ENCODE measurements around the gene ADGRL3. TPM values are rescaled to one million over a fixed set of nuclear protein-coding genes. Genes with fewer than 3 reads are reported as not detected.

The ADGRL3 gene
- polyA plus RNA-seq, 1 experiment = 0.35 TPM

DNA sequence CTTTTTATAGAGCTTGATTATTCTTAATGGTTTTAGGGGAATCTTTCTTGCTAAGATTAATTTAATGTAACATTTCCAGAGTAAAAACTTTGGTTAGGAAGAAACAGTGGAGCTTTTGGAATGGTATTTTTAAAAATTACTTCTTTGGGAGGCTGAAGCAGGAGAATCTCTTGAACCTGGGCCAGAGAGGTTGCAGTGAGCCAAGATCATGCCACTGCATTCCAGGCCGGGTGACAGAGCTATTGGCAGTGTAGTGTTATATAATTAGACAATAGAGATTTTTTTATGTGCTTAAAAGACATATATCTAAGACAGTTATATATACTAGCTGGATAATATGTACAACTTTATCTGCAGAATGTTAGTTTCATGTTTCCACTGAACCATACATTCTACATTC is 585.6 kb downstream of the ADGRL3 start:
- H3K4me3 ChIP-seq (ENCODE audit: low read depth, low read length) = no peak overlapping the region
- H3K27ac ChIP-seq (ENCODE audit: low read depth, low read length) = no peak overlapping the region
- TF ChIP-seq, protein P1, sequence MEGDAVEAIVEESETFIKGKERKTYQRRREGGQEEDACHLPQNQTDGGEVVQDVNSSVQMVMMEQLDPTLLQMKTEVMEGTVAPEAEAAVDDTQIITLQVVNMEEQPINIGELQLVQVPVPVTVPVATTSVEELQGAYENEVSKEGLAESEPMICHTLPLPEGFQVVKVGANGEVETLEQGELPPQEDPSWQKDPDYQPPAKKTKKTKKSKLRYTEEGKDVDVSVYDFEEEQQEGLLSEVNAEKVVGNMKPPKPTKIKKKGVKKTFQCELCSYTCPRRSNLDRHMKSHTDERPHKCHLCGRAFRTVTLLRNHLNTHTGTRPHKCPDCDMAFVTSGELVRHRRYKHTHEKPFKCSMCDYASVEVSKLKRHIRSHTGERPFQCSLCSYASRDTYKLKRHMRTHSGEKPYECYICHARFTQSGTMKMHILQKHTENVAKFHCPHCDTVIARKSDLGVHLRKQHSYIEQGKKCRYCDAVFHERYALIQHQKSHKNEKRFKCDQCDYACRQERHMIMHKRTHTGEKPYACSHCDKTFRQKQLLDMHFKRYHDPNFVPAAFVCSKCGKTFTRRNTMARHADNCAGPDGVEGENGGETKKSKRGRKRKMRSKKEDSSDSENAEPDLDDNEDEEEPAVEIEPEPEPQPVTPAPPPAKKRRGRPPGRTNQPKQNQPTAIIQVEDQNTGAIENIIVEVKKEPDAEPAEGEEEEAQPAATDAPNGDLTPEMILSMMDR (IDR thresholded peaks at IDR 0.05; ENCODE audit: low read depth, low read length) = no peak
- H3K27me3 ChIP-seq (ENCODE audit: control insufficient read depth, insufficient read depth, low read length) = no peaks in the 10 kb centered on the region
- DNase-seq (ENCODE audit: low read depth, low spot score) = no peak
- no peaks in the 10 kb centered on the region for H3K9me3 ChIP-seq (ENCODE audit: control insufficient read depth, insufficient read depth, low read length)
- ChIA-PET CTCF (no interaction called here), POLR2A (no interaction called here)

DNA sequence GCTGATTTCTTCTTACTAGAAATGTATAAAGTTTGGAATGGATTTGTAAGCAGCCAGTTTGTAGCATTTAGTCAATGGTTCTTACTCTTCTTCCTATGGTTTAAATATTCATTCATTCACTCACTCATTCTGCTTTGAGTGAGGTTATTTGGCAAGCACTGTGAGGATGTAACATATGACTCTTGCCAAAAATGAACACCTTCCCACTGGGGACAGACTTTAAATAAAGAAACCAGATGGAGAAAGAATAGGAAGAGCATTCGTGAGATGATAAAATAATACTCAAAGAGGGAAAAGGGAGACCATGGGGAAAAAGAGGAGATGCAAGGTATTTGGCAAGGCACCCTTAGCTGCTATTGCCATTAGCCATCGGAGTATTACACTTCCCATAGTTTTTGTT is 586.1 kb downstream of the ADGRL3 start:
- Histone ChIP-seq H3K27ac (ENCODE audit: low read depth, low read length) (no peak overlapping the region), H3K9me3 (ENCODE audit: control insufficient read depth, insufficient read depth, low read length) (no peaks in the 10 kb centered on the region), H3K27me3 (ENCODE audit: control insufficient read depth, insufficient read depth, low read length) (no peaks in the 10 kb centered on the region), H3K4me3 (ENCODE audit: low read depth, low read length) (no peak overlapping the region)
- DNase-seq (ENCODE audit: low read depth, low spot score) = no peak
- ChIA-PET CTCF (no interaction called here), POLR2A (no interaction called here)
- TF ChIP-seq, protein P1 (IDR thresholded peaks at IDR 0.05; ENCODE audit: low read depth, low read length) = no peak

DNA sequence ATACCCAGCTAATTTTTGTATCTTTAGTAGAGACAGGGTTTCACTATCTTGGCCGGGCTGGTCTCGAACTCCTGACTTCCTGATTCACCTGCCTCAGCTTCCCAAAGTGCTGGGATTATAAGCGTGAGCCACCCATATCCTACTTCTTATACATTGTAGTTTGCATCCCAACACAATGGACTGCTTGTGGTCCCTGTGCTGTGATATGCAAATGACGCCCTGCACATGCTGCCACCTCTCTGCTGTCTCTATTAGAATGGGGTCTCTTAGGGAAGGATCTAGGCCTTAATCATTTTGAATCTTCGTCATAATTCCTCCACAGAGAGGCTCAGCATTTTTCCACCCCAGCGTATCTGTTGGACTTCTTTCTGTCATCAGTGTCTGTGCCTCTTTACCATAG is 595.9 kb downstream of the ADGRL3 start:
- H3K27me3 ChIP-seq (ENCODE audit: control insufficient read depth, insufficient read depth, low read length) = no peaks in the 10 kb centered on the region
- no peak overlapping the region for H3K4me3 ChIP-seq (ENCODE audit: low read depth, low read length)
- POLR2A ChIA-PET = no interaction called here
- CTCF ChIA-PET = no interaction called here
- TF ChIP-seq, protein P1 (IDR thresholded peaks at IDR 0.05; ENCODE audit: low read depth, low read length) = no peak
- no peak for DNase-seq (ENCODE audit: low read depth, low spot score)
- H3K27ac ChIP-seq (ENCODE audit: low read depth, low read length) = no peak overlapping the region
- no peaks in the 10 kb centered on the region for H3K9me3 ChIP-seq (ENCODE audit: control insufficient read depth, insufficient read depth, low read length)

DNA sequence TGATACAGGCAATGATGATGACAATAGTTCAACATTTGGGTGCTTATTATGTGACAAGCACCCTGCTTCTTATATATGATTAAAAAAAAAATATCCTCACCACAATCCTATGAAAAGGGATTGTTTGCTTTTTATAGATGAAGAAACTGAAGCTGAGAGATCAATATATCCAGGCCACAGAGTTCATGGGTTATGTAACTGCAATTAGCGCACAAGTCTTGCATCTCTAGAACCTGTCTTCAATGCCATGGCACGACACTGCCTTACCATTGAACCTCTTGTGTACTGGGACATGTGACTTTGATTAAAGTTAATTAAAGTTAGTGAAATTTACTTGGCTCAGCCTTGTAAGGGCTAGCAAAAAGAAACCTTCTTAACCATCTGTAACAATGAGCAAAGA is 599.7 kb downstream of the ADGRL3 start:
- Histone ChIP-seq H3K9me3 (ENCODE audit: control insufficient read depth, insufficient read depth, low read length) (no peaks in the 10 kb centered on the region), H3K27me3 (ENCODE audit: control insufficient read depth, insufficient read depth, low read length) (no peaks in the 10 kb centered on the region), H3K4me3 (ENCODE audit: low read depth, low read length) (no peak overlapping the region), H3K27ac (ENCODE audit: low read depth, low read length) (no peak overlapping the region)
- ChIA-PET POLR2A (no interaction called here), CTCF (no interaction called here)
- TF ChIP-seq, protein P1 (IDR thresholded peaks at IDR 0.05; ENCODE audit: low read depth, low read length) = no peak
- DNase-seq (ENCODE audit: low read depth, low spot score) = no peak

DNA sequence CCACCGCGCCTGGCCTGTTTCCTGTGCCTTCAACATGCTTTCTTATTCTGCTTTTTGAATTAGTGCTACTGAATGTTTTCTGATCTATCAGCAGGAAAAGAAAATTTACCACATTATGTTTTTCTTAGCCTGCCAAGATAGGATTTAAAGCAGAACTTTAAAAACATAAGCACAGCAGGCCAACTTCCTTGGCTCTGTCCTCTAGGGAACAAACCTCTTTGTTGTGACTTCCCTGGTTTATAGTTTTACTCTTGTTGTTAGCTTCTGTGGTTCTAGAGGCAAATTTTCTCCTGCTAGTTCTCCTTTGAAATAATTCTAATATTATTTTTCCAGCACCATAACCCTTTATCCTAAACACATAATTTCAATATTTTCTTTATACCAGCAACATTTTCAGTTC is 605.1 kb downstream of the ADGRL3 start:
- Histone ChIP-seq H3K9me3 (ENCODE audit: control insufficient read depth, insufficient read depth, low read length) (no peaks in the 10 kb centered on the region), H3K27me3 (ENCODE audit: control insufficient read depth, insufficient read depth, low read length) (no peaks in the 10 kb centered on the region), H3K27ac (ENCODE audit: low read depth, low read length) (no peak overlapping the region), H3K4me3 (ENCODE audit: low read depth, low read length) (no peak overlapping the region)
- ChIA-PET CTCF (no interaction called here), POLR2A (no interaction called here)
- no peak for DNase-seq (ENCODE audit: low read depth, low spot score)
- TF ChIP-seq, protein P1 (IDR thresholded peaks at IDR 0.05; ENCODE audit: low read depth, low read length) = no peak
